Thyroid gland (tissue), 4 donors: ENCODE results near the gene PACS1. TPM values are rescaled to one million over a fixed set of nuclear protein-coding genes. Genes with fewer than 3 reads are reported as not detected.

Experiments
- DNase-seq, 2 donors: peaks; one replicate each; pipeline ENCODE4 v3.0.0-alpha.2; 2019
- H3K27ac ChIP-seq, 3 donors: fragments of 200-600 bp; sonication (generic); 1 replicate in 2 of 3; 2 replicates in 1 of 3; pipeline ENCODE4 v1.5.1; 2016 to 2019; ENCODE audit warnings: mild to moderate bottlenecking in 1 of 3, moderate library complexity in 1 of 3
- H3K27me3 ChIP-seq: fragments of 200-600 bp; sonication (generic); one replicate; pipeline ENCODE4 v1.5.1; 2019
- H3K36me3 ChIP-seq, 2 donors: fragments of 200-600 bp; sonication (generic); one replicate each; pipeline ENCODE4 v1.5.1; 2016 to 2019
- H3K4me1 ChIP-seq, 2 donors: fragments of 200-600 bp; sonication (generic); one replicate each; pipeline ENCODE4 v1.5.1; 2017 to 2019
- H3K4me3 ChIP-seq, 3 donors: fragments of 200-600 bp; sonication (generic); replicated peaks in 1 of 3; 1 replicate in 2 of 3; 2 replicates in 1 of 3; pipeline ENCODE4 v1.5.1; 2016; ENCODE audit warnings: mild to moderate bottlenecking in 1 of 3
- H3K9me3 ChIP-seq: fragments of 200-600 bp; sonication (generic); one replicate; pipeline ENCODE4 v1.5.1; 2017
- POLR2A ChIP-seq, 2 donors: fragments of 450-650 bp; IDR thresholded peaks; one replicate each; pipeline ENCODE4 v1.6.1; 2017; ENCODE audit warnings: antibody characterized with exemption in 2 of 2, mild to moderate bottlenecking in 2 of 2, moderate library complexity in 1 of 2
- whole genome bisulfite sequencing, 2 donors: methylation state at CpG; one replicate each; pipeline ENCODE4 v1.1.5; 2017; 5-methylcytosine and 5-hydroxymethylcytosine counted together
- intact Hi-C: fragments of 100-400 bp; cut with DNase I; formaldehyde crosslinking; loops from one replicate; pipeline ENCODE4 v1.15.1; 2023
- total RNA-seq, 4 donors: library from RNA; depleted of rRNA; stranded (reverse); fragments of >200 nt; gene quantifications; one replicate each; pipeline ENCODE4 v1.2.3, GENCODE V29; 2016
- TF ChIP-seq, protein P1 (sequence below), 6 experiments: fragments of 200-600 bp in 3 of 6; fragments of 450-650 bp in 3 of 6; sonication (generic) in 3 of 6; IDR thresholded peaks; one replicate each; pipeline ENCODE4 v1.5.1; 2016 to 2019; ENCODE audit warnings: antibody characterized with exemption in 6 of 6, mild to moderate bottlenecking in 2 of 6, inconsistent platforms in 1 of 6, moderate library complexity in 1 of 6

Gene PACS1
- total RNA-seq, 4 donors from 2014 or later, result 39.6 to 67.7 (median 59.7) TPM

- Histone ChIP-seq H3K36me3 (peaks cover under 1 to 11% of the 10 kb centered on the region in 2 donors), H3K4me1 (peaks cover 4 to 14% of the 10 kb centered on the region in 2 donors), H3K4me3 (no peak overlapping the region), H3K27ac (no peak overlapping the region), H3K27me3 (no peaks in the 10 kb centered on the region), H3K9me3 (no peaks in the 10 kb centered on the region)
- WGBS, 2 donors, result 87 to 96% methylated on average over 6 of the region's 6 CpGs
- intact Hi-C loops, result no loop called here
- no peak for DNase-seq
- TF ChIP-seq, protein P1, sequence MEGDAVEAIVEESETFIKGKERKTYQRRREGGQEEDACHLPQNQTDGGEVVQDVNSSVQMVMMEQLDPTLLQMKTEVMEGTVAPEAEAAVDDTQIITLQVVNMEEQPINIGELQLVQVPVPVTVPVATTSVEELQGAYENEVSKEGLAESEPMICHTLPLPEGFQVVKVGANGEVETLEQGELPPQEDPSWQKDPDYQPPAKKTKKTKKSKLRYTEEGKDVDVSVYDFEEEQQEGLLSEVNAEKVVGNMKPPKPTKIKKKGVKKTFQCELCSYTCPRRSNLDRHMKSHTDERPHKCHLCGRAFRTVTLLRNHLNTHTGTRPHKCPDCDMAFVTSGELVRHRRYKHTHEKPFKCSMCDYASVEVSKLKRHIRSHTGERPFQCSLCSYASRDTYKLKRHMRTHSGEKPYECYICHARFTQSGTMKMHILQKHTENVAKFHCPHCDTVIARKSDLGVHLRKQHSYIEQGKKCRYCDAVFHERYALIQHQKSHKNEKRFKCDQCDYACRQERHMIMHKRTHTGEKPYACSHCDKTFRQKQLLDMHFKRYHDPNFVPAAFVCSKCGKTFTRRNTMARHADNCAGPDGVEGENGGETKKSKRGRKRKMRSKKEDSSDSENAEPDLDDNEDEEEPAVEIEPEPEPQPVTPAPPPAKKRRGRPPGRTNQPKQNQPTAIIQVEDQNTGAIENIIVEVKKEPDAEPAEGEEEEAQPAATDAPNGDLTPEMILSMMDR (IDR thresholded peaks at IDR 0.05), result no peak
- no peak for TF ChIP-seq POLR2A (IDR thresholded peaks at IDR 0.05)
Observed at GRCh38 chr11:66281001-66281400, 210.9 kb downstream of the PACS1 start.

DNA sequence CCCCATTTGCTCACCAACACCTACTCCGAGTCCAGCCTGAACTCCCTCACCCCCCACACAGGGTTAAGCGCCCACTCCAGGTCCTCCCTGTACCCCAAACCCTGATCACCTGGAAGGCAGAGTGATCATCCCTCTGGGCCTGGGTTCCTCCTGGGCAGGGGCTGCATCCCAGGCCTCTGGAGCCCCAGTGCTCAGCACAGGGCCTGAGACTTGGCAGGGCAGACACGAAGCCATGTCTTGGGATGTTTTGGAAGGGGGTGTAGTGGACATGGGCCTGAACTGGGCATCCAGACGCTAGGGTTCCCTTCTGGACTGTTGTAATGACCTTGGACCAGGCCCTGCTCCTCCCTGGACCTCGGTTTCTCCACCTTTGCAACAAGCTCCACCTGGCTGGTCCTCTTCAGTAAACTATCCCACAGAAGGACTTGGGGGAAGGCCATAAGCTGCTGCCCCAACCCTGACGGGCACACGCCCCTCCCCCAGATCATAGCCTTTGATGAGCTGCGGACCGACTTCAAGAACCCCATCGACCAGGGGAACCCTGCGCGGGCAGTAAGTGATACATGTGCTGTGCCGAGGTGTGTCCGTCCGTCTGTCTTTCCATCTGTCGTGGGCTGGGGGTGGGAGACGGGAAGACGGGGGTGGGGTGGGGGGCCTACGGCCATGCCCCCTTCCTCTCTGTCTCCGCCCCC lies 211.8 kb downstream of the PACS1 start:
- intact Hi-C loops, result loop anchor here (2.0 kb wide), 1 partner anchor 59 kb away; no protein-coding TSS in a partner anchor
- Histone ChIP-seq H3K4me3 (no peak overlapping the region), H3K36me3 (peaks cover 0 to 6% of the 10 kb centered on the region in 2 donors), H3K27ac (no peak overlapping the region), H3K27me3 (no peaks in the 10 kb centered on the region), H3K9me3 (no peaks in the 10 kb centered on the region), H3K4me1 (peaks cover 4 to 14% of the 10 kb centered on the region in 2 donors)
- peak in 1 of 2 donors; percentile 25 for DNase-seq
- WGBS, 2 donors, result 38 to 66% methylated on average over 5 to 14 of the region's 20 CpGs
- TF ChIP-seq, protein P1 (IDR thresholded peaks at IDR 0.05), result no peak
- no peak for TF ChIP-seq POLR2A (IDR thresholded peaks at IDR 0.05)

GRCh38 chr11:66282468-66283455 lies 212.7 kb downstream of the PACS1 start:
- peaks cover 5 to 12% of the 10 kb centered on the region in 2 donors for H3K4me1 ChIP-seq
- no peak overlapping the region for H3K27ac ChIP-seq
- DNase-seq, result peak; percentile 99
- H3K4me3 ChIP-seq, result no peak overlapping the region
- intact Hi-C loops, result loop anchor here (2.0 kb wide), 1 partner anchor 60 kb away; no protein-coding TSS in a partner anchor
- no peaks in the 10 kb centered on the region for H3K27me3 ChIP-seq
- no peak for TF ChIP-seq POLR2A (IDR thresholded peaks at IDR 0.05)
- TF ChIP-seq, protein P1 (IDR thresholded peaks at IDR 0.05), result peak; percentile 87 to 99 (median 96)
- H3K9me3 ChIP-seq, result no peaks in the 10 kb centered on the region
- 35 to 48% methylated on average over 9 to 15 of the region's 35 CpGs for WGBS, 2 donors
- H3K36me3 ChIP-seq, result peaks cover 0 to 6% of the 10 kb centered on the region in 2 donors

GRCh38 chr11:66283461-66284105 lies 213.5 kb downstream of the PACS1 start:
- no peaks in the 10 kb centered on the region for H3K9me3 ChIP-seq
- TF ChIP-seq, protein P1 (IDR thresholded peaks at IDR 0.05), result no peak
- no peak for TF ChIP-seq POLR2A (IDR thresholded peaks at IDR 0.05)
- WGBS, 2 donors, result 83 to 87% methylated on average over 2 to 11 of the region's 14 CpGs
- no peak overlapping the region for H3K27ac ChIP-seq
- H3K27me3 ChIP-seq, result no peaks in the 10 kb centered on the region
- intact Hi-C loops, result loop anchor here (2.0 kb wide), 1 partner anchor 61 kb away; no protein-coding TSS in a partner anchor
- H3K4me3 ChIP-seq, result no peak overlapping the region
- peaks cover 0 to 6% of the 10 kb centered on the region in 2 donors for H3K36me3 ChIP-seq
- DNase-seq, result no peak
- H3K4me1 ChIP-seq, result peaks cover 13 to 14% of the 10 kb centered on the region in 2 donors
